GM12872 (cell line): ENCODE measurements around the gene RSU1.

ENCODE experiments used
- TF ChIP-seq, protein P1 (sequence below): IDR thresholded peaks from 3 replicates; pipeline ENCODE4 v1.5.1; 2011; ENCODE audit warnings: low read depth, mild to moderate bottlenecking, low read length, moderate library complexity; ENCODE audit not compliant: insufficient read depth

The RSU1 gene

DNA sequence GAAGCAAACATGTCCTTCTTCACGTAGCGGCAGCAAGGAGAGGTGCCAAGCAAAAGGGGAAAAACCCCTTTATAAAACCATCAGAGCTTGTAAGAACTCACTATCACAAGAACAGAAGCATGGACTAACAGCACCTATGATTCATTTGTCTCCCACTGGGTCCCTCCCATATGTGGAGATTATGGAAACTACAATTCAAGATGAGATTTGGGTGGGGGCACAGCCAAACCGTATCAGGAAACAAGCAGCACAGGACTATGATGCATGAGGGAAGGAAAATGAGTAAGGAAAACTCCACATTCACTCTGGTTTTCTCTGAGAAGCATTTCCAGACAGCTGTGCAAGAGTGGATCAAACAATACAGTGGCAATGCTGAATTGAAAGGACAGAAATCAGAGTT, 81.6 kb downstream of the RSU1 start:
- TF ChIP-seq, protein P1, sequence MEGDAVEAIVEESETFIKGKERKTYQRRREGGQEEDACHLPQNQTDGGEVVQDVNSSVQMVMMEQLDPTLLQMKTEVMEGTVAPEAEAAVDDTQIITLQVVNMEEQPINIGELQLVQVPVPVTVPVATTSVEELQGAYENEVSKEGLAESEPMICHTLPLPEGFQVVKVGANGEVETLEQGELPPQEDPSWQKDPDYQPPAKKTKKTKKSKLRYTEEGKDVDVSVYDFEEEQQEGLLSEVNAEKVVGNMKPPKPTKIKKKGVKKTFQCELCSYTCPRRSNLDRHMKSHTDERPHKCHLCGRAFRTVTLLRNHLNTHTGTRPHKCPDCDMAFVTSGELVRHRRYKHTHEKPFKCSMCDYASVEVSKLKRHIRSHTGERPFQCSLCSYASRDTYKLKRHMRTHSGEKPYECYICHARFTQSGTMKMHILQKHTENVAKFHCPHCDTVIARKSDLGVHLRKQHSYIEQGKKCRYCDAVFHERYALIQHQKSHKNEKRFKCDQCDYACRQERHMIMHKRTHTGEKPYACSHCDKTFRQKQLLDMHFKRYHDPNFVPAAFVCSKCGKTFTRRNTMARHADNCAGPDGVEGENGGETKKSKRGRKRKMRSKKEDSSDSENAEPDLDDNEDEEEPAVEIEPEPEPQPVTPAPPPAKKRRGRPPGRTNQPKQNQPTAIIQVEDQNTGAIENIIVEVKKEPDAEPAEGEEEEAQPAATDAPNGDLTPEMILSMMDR, result no peak

DNA sequence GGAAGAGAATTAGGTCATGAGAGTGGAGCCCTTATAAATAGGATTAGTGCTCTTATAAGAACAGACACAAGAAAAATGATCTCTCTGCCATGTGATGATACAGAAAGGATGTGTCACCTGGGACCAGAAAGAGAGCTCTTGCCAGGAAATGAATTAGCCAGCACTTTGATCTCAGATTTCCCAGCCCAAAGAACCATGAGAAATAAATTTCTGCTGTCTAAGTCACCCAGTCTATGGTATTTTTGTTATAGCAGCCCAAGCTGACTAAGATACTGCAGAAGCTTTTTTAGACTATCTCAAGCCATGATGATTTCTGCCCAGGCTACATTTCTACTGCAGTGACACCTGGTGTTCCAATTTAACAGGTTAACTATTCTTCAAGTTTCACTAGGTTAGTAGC, 84.8 kb downstream of the RSU1 start:
- TF ChIP-seq, protein P1, result no peak

DNA sequence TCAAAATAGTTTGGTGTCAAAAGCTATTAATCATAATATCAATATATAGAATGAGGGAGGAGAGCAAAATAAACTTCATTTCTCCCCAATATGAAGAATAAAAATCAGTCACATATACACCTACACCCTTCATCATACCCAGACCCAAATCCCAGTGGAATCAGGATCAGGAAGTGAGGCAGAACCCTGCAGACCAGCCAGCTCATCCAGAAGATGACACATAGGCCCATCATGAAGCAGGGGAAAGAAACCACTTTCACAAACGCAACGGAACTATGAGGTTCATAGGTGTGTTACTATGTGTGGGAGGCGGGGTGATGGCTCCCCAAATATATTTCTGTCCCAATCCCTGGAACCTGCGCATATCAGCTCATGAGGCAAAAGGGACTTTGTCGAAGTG, 89.0 kb downstream of the RSU1 start:
- TF ChIP-seq, protein P1, result no peak

DNA sequence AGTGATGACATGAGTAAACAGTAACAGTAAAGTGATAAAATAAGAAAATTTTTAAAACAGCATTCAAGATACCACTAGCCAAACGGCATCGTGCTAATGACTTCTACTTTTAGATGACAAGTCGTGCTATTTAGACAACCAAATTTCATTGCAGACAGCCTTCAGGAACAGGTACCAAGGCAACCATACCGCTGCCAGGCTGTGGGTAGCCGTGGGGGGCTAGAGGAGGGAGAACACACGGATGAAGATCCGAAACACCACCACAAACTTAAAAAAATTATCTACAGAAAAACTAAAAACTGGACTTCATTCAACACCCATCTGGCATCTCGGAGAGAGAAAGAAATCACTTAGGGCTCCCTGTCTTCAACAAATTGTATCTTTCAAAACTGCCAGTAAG, 89.6 kb downstream of the RSU1 start:
- TF ChIP-seq, protein P1, result no peak

DNA sequence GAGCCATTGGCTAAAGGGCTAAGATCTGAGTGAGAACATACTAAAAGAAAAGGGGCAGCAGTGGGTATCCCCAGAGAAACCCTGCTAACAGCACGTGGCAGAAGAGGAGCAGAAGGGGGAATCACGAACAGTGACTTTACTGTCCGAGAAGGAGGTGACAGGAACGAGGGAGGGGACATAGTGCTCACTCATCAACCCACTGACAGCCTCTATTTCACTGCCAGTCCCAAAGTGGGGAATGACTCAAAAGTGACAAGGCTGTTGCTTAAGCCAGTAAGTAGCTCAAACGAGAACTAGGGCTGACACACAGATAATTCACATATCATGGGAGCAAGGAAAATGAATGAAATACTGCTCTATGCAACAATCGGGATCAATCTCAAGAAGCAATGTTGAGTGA, 92.7 kb downstream of the RSU1 start:
- TF ChIP-seq, protein P1, result no peak

DNA sequence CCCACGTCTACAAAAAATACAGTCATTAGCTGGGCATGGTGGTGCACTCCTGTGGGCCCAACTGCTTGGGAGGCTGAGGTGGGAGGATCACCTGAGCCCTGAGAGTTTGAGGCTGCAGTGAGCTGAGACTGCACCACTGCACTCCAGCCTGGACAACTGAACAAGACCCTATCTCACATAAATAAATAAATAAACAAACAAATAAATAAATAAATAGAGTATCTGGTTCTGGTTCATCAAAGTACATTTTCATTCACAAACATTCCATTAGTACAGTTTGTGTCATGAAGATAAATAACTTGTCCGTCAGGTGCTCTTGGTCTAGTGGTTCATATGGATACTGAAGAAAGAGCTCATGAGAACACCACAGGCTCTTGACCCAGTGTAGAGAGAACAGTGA, 96.4 kb downstream of the RSU1 start:
- TF ChIP-seq, protein P1, result no peak

DNA sequence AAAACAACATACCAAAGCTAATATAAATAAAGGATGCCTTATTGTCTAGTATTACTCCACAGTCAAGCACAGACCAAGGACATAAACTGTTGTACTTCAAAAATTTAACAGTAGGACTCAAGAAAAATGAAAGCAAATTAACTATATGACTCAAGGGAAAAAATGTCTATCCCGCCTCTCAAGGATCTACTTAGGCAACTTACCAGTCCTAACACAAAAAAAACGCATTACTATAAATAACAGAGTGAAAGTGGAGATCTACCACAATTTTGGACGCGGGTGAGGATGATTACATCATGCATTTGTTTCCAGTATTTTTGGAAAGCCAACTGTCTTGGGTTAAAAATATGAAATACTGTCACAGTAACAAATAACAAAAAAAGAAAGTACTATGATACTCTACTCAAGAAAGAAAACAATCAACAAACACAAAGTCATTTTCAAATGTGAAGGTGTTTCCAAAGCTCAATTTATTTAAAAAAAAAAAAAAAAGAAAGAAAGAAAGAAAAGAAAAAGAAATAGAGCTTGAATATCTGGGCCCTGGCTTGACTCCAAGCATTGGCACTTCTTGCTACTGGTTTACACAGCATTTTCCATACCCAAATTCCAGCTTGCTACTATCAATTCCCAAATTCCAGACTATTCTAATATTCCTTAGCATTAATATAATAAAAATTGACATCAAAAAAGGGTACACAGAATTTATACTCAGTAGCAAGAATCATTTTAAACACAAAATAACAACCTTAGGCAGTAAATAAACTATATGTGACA, 99.4 kb downstream of the RSU1 start:
- TF ChIP-seq, protein P1, result no peak
